ENCODE data around the gene SPG11.

SPG11 gene

GRCh38 chr15:44593042-44593736, 70.3 kb downstream of the SPG11 start:
- no peak overlapping the region for H3K9ac ChIP-seq (ENCODE audit: low read length)
- no peaks in the 10 kb centered on the region for H3F3A ChIP-seq (ENCODE audit: insufficient read depth)
- H3K4me3 ChIP-seq (ENCODE audit: insufficient read depth, low read length, poor library complexity, severe bottlenecking): no peak overlapping the region
- no peaks in the 10 kb centered on the region for H3K27me3 ChIP-seq (ENCODE audit: low read length)
- H3K27ac ChIP-seq (ENCODE audit: low read depth, low read length): no peak overlapping the region
- TF ChIP-seq EZH2phosphoT487 (conservative IDR thresholded peaks at IDR 0.05; ENCODE audit: low read length) (no peak), CTCF (IDR thresholded peaks at IDR 0.05; ENCODE audit: insufficient read depth, low read length, poor library complexity, severe bottlenecking) (peak; percentile 43)
- no peaks in the 10 kb centered on the region for H4K20me1 ChIP-seq (ENCODE audit: low read depth, low read length)
- no peaks in the 10 kb centered on the region for H3K9me3 ChIP-seq (ENCODE audit: insufficient read depth, low read length)
- no peaks in the 10 kb centered on the region for H3K79me2 ChIP-seq (ENCODE audit: insufficient read depth, low read length)
- H3K9me2 ChIP-seq (replicated peaks; ENCODE audit: insufficient read depth, low read length): no peaks in the 10 kb centered on the region
- H2AFZ ChIP-seq (ENCODE audit: low read depth, low read length, severe bottlenecking): no peak overlapping the region
- peaks cover 25% of the 10 kb centered on the region; the same call in 1 of the 2 replicates for H3K36me3 ChIP-seq (ENCODE audit: low read length)
- H3K4me2 ChIP-seq (ENCODE audit: low read depth, low read length, poor library complexity, severe bottlenecking): no peak overlapping the region

- no peaks in the 10 kb centered on the region for H3K9me3 ChIP-seq (ENCODE audit: insufficient read depth, low read length)
- no peak overlapping the region for H2AFZ ChIP-seq (ENCODE audit: low read depth, low read length, severe bottlenecking)
- H3K36me3 ChIP-seq (ENCODE audit: low read length): peaks cover 20% of the 10 kb centered on the region; the same call in 1 of the 2 replicates
- H3F3A ChIP-seq (ENCODE audit: insufficient read depth): 0 out of 2 replicates have a peak, but pooled peaks cover 3% of the 10 kb centered on the region
- H3K4me2 ChIP-seq (ENCODE audit: low read depth, low read length, poor library complexity, severe bottlenecking): no peak overlapping the region
- H3K9ac ChIP-seq (ENCODE audit: low read length): no peak overlapping the region
- no peaks in the 10 kb centered on the region for H3K27me3 ChIP-seq (ENCODE audit: low read length)
- no peaks in the 10 kb centered on the region for H3K79me2 ChIP-seq (ENCODE audit: insufficient read depth, low read length)
- no peak overlapping the region for H3K4me3 ChIP-seq (ENCODE audit: insufficient read depth, low read length, poor library complexity, severe bottlenecking)
- no peaks in the 10 kb centered on the region for H4K20me1 ChIP-seq (ENCODE audit: low read depth, low read length)
- H3K9me2 ChIP-seq (replicated peaks; ENCODE audit: insufficient read depth, low read length): no peaks in the 10 kb centered on the region
- no peak for TF ChIP-seq CTCF (IDR thresholded peaks at IDR 0.05; ENCODE audit: insufficient read depth, low read length, poor library complexity, severe bottlenecking)
- TF ChIP-seq EZH2phosphoT487 (conservative IDR thresholded peaks at IDR 0.05; ENCODE audit: low read length): no peak
- H3K27ac ChIP-seq (ENCODE audit: low read depth, low read length): no peak overlapping the region
These were observed 72.1 kb downstream of the SPG11 start for GRCh38 chr15:44591326-44591725.

- Histone ChIP-seq H3K36me3 (ENCODE audit: low read length) (peaks cover 22% of the 10 kb centered on the region), H3K9me3 (ENCODE audit: insufficient read depth, low read length) (no peaks in the 10 kb centered on the region), H3K27me3 (ENCODE audit: low read length) (no peaks in the 10 kb centered on the region), H4K20me1 (ENCODE audit: low read depth, low read length) (no peaks in the 10 kb centered on the region), H3K4me2 (ENCODE audit: low read depth, low read length, poor library complexity, severe bottlenecking) (no peak overlapping the region), H3K27ac (ENCODE audit: low read depth, low read length) (no peak overlapping the region), H3K9ac (ENCODE audit: low read length) (no peak overlapping the region), H3K79me2 (ENCODE audit: insufficient read depth, low read length) (no peaks in the 10 kb centered on the region), H2AFZ (ENCODE audit: low read depth, low read length, severe bottlenecking) (no peak overlapping the region), H3F3A (ENCODE audit: insufficient read depth) (0 out of 2 replicates have a peak, but pooled peaks cover 3% of the 10 kb centered on the region), H3K4me3 (ENCODE audit: insufficient read depth, low read length, poor library complexity, severe bottlenecking) (no peak overlapping the region), H3K9me2 (replicated peaks; ENCODE audit: insufficient read depth, low read length) (no peaks in the 10 kb centered on the region)
- TF ChIP-seq EZH2phosphoT487 (conservative IDR thresholded peaks at IDR 0.05; ENCODE audit: low read length): no peak
- TF ChIP-seq CTCF (IDR thresholded peaks at IDR 0.05; ENCODE audit: insufficient read depth, low read length, poor library complexity, severe bottlenecking): no peak
These were observed 74.9 kb downstream of the SPG11 start for GRCh38 chr15:44588541-44588940.
